HL-60 (cell line): Measurements from ENCODE around the gene CTDSP1.

ENCODE experiments used
- DNase-seq, 2 experiments: peaks; one replicate each; pipeline ENCODE4 v3.0.0-alpha.2; 2010 to 2020; ENCODE audit warnings: low read depth in 1 of 2, low spot score in 1 of 2
- H3K27ac ChIP-seq: fragments of 250-450 bp; sonication (Bioruptor Pico); replicated peaks from 2 replicates; pipeline ENCODE4 v1.5.1; 2020; ENCODE audit warnings: mild to moderate bottlenecking, moderate library complexity
- H3K27me3 ChIP-seq: fragments of 250-450 bp; sonication (Bioruptor Pico); 2 replicates; pipeline ENCODE4 v1.5.1; 2021; ENCODE audit warnings: mild to moderate bottlenecking, moderate library complexity; ENCODE audit not compliant: insufficient read depth, poor library complexity, severe bottlenecking
- H3K4me3 ChIP-seq: replicated peaks from 2 replicates; pipeline ENCODE4 v1.5.1; 2011; ENCODE audit warnings: mild to moderate bottlenecking, control low read depth, low read length; ENCODE audit not compliant: insufficient read depth
- GABPA ChIP-seq: IDR thresholded peaks from 2 replicates; pipeline ENCODE4 v1.6.1; 2012; ENCODE audit warnings: low read depth
- POLR2AphosphoS5 ChIP-seq: IDR thresholded peaks from 2 replicates; pipeline ENCODE4 v1.6.1; 2012; ENCODE audit warnings: low read depth
- SPI1 ChIP-seq: IDR thresholded peaks from 2 replicates; pipeline ENCODE4 v1.6.1; 2012; ENCODE audit warnings: low read depth, mild to moderate bottlenecking, borderline replicate concordance
- TF ChIP-seq, protein P1 (sequence below): IDR thresholded peaks from 2 replicates; pipeline ENCODE4 v1.6.1; 2012; ENCODE audit warnings: low read depth; ENCODE audit not compliant: insufficient replicate concordance
- TF ChIP-seq, protein P2 (sequence below): IDR thresholded peaks from one replicate; pipeline ENCODE4 v1.5.1; 2011; ENCODE audit warnings: low read length, control low read depth, inconsistent platforms; ENCODE audit not compliant: insufficient read depth

Gene CTDSP1

DNA sequence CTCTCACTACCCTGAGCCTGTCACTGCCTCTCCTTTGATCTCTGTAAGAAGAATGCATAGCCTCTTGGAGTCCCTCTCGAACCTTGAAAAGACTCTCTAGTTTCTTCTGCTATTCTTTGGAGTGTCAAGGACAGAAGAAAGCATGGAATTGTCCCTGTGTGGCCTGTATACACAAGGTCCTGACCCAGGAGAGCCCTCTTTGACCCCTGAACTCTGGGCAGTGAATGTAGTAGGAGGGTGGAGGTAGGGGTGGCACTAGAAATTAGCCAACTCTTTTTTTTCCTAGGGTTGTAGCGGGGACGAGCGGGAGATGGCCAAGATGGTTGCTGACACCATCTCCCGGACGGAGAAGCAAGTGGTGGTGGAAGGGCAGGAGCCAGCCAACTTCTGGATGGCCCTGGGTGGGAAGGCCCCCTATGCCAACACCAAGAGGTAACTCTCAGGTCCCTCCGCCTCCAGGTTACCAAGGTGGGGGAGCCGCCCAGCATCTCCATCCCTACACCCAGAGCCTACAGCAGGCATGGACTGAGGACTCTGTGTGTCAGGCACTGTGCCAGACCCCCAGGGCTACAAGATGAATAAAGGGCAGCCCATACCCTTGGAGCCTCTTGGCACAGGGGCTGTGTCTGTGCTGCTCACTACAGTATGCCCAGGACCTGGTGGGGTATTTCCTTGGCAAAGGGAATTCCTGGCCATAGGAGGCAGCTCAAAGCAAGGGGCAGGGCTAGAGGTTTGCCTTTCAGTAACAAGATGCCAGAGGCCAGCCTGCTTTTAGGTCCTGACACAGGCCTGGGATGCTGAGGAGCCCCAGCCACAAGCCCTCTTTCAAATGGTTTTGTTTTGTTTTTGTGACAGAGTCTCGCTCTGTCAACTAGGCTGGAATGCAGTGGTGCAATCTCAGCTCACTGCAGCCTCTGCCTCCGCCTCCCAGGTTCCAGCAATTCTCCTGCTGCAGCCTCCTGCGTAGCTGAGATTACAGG is 35.6 kb downstream of the CTDSP1 start:
- no peaks in the 10 kb centered on the region for H3K27me3 ChIP-seq

DNA sequence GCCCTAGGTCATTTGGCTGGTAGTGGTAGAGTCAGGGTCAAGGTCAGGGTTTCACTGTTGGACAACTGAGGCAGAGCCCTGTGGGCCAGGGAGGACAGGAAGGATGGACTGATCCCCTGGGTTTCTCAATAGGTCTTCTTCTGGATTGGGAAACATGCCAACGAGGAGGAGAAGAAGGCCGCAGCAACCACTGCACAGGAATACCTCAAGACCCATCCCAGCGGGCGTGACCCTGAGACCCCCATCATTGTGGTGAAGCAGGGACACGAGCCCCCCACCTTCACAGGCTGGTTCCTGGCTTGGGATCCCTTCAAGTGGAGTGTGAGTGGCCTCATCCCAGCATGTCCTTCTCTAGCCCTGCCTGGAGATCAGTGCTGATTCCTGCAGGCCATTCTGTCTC is 37.3 kb downstream of the CTDSP1 start:
- H3K27me3 ChIP-seq: no peaks in the 10 kb centered on the region
- TF ChIP-seq, protein P1, sequence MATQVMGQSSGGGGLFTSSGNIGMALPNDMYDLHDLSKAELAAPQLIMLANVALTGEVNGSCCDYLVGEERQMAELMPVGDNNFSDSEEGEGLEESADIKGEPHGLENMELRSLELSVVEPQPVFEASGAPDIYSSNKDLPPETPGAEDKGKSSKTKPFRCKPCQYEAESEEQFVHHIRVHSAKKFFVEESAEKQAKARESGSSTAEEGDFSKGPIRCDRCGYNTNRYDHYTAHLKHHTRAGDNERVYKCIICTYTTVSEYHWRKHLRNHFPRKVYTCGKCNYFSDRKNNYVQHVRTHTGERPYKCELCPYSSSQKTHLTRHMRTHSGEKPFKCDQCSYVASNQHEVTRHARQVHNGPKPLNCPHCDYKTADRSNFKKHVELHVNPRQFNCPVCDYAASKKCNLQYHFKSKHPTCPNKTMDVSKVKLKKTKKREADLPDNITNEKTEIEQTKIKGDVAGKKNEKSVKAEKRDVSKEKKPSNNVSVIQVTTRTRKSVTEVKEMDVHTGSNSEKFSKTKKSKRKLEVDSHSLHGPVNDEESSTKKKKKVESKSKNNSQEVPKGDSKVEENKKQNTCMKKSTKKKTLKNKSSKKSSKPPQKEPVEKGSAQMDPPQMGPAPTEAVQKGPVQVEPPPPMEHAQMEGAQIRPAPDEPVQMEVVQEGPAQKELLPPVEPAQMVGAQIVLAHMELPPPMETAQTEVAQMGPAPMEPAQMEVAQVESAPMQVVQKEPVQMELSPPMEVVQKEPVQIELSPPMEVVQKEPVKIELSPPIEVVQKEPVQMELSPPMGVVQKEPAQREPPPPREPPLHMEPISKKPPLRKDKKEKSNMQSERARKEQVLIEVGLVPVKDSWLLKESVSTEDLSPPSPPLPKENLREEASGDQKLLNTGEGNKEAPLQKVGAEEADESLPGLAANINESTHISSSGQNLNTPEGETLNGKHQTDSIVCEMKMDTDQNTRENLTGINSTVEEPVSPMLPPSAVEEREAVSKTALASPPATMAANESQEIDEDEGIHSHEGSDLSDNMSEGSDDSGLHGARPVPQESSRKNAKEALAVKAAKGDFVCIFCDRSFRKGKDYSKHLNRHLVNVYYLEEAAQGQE: no peak
- TF ChIP-seq POLR2AphosphoS5 (no peak), GABPA (no peak), SPI1 (no peak)
- TF ChIP-seq, protein P2, sequence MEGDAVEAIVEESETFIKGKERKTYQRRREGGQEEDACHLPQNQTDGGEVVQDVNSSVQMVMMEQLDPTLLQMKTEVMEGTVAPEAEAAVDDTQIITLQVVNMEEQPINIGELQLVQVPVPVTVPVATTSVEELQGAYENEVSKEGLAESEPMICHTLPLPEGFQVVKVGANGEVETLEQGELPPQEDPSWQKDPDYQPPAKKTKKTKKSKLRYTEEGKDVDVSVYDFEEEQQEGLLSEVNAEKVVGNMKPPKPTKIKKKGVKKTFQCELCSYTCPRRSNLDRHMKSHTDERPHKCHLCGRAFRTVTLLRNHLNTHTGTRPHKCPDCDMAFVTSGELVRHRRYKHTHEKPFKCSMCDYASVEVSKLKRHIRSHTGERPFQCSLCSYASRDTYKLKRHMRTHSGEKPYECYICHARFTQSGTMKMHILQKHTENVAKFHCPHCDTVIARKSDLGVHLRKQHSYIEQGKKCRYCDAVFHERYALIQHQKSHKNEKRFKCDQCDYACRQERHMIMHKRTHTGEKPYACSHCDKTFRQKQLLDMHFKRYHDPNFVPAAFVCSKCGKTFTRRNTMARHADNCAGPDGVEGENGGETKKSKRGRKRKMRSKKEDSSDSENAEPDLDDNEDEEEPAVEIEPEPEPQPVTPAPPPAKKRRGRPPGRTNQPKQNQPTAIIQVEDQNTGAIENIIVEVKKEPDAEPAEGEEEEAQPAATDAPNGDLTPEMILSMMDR: no peak
- no peak overlapping the region for H3K27ac ChIP-seq
- no peak for DNase-seq
- H3K4me3 ChIP-seq: no peak overlapping the region

More for the DNA sequence above, 35.6 kb downstream of the CTDSP1 start:
- no peak for DNase-seq
- Histone ChIP-seq H3K27ac (no peak overlapping the region), H3K4me3 (no peak overlapping the region)
- TF ChIP-seq POLR2AphosphoS5 (no peak), SPI1 (no peak), GABPA (no peak)
- TF ChIP-seq, protein P1: no peak
- TF ChIP-seq, protein P2: no peak

DNA sequence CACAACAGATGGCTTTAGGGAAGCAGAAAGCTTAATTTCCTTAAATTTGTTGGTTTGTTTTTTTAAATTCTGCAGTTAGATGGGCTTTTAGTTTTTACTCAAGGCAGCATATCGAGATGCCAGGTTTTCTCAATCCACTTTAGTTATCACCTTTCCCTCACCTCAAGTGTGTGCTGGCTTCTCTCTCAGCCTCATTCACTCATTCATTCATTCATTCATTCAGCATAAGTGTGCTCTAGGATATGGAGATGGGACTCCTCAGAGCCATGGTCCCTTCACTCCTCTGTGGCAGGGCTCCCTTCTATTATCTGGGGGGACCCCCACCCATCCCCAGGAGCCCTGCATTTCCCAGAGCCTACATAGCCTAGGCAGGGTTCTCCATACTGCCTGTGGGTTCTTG is 38.3 kb downstream of the CTDSP1 start:
- no peak overlapping the region for H3K4me3 ChIP-seq
- no peak overlapping the region for H3K27ac ChIP-seq
- no peak for TF ChIP-seq SPI1
- TF ChIP-seq, protein P1: no peak
- TF ChIP-seq GABPA: no peak
- DNase-seq: no peak
- no peaks in the 10 kb centered on the region for H3K27me3 ChIP-seq
